ENCODE results near the gene CPPED1. TPM values are rescaled to one million over a fixed set of nuclear protein-coding genes. Genes with fewer than 3 reads are reported as not detected.

CPPED1 gene
- total RNA-seq, 1 experiment from 2014 or later: 15.3 TPM

DNA sequence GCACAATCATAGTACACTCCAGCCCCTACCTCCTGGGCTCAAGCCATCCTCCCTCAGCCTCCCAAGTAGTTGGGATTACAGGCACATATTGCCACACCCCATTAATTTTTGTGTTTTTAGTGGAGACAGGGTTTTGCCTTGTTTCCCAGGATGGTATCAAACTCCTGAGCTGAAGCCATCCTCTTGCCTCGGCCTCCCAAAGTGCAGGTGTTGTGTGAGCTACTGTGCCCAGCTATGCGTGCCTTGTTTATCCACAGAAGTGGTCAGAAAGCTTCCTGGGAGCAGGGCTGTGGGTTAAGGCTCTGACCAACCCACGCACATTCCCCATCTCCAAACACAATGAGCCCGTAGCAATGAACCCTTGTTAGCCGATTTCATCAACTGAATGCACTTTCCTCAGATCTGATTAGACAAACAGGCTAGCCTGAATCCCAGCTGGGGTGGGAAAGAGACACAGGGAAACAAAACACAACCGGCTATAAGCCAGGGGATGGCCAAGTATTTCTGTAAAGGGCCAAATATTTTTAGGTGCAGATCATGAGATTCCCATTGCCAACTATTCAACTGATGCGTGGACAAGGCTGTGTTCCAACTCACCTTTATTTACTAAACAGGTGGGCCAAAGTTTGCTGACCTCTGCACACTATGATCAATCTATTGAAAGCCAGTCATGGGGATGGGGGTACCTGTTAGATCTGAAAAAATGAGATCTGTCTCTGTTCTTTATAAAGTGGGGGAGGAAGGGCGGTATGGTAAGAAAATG is 193.6 kb downstream of the CPPED1 start:
- DNase-seq (ENCODE audit: low spot score): no peak

Other genes starting within 250 kb of the CPPED1 start
- 0.06 TPM in 1 of 2 replicates, not detected in the other for gene SHISA9, start 97.7 kb upstream of the CPPED1 start, total RNA-seq (2014; rRNA removed; shearing (Covaris generic))